Thymus (tissue), 11 donors: ENCODE measurements around the gene ARRB1. TPM values are rescaled to one million over a fixed set of nuclear protein-coding genes. Genes with fewer than 3 reads are reported as not detected.
"Not testable (repeated sequence)": the region's sequence is repeated elsewhere in the genome, so short reads cannot be mapped to it uniquely, and the experiment has no call there.

Source experiments
- DNase-seq, 9 donors: peaks; one replicate each; pipeline ENCODE4 v3.0.0-alpha.2; 2013; ENCODE audit warnings: low spot score in 9 of 9, low read depth in 6 of 9, missing footprints in 1 of 9
- H3K27ac ChIP-seq, 2 donors: one replicate each; pipeline ENCODE4 v1.5.1; 2013; ENCODE audit warnings: control low read depth in 1 of 2, low read depth in 1 of 2, low read length in 1 of 2, mild to moderate bottlenecking in 1 of 2, moderate library complexity in 1 of 2
- H3K27me3 ChIP-seq, 2 donors: one replicate each; pipeline ENCODE4 v1.5.1; 2013; ENCODE audit warnings: low read length in 1 of 2; ENCODE audit not compliant: control insufficient read depth in 2 of 2, insufficient read depth in 1 of 2
- H3K36me3 ChIP-seq, 2 donors: one replicate each; pipeline ENCODE4 v1.5.1; 2013; ENCODE audit warnings: low read length in 1 of 2, mild to moderate bottlenecking in 1 of 2, moderate library complexity in 1 of 2; ENCODE audit not compliant: control insufficient read depth in 2 of 2, insufficient read depth in 2 of 2
- H3K4me1 ChIP-seq, 2 donors: one replicate each; pipeline ENCODE4 v1.5.1; 2013; ENCODE audit warnings: low read length in 2 of 2; ENCODE audit not compliant: control insufficient read depth in 2 of 2, insufficient read depth in 2 of 2
- H3K4me3 ChIP-seq, 2 donors: one replicate each; pipeline ENCODE4 v1.5.1; 2013; ENCODE audit warnings: low read length in 2 of 2, control low read depth in 1 of 2, mild to moderate bottlenecking in 1 of 2
- H3K9me3 ChIP-seq, 2 donors: one replicate each; pipeline ENCODE4 v1.5.1; 2013; ENCODE audit warnings: low read length in 1 of 2, mild to moderate bottlenecking in 1 of 2; ENCODE audit not compliant: control insufficient read depth in 2 of 2, insufficient read depth in 1 of 2
- WGBS: extraction: QIAGEN DNeasy Blood & Tissue Kit; methylation state at CpG from one replicate; pipeline ENCODE4 v1.1.7; 2013; 5-methylcytosine and 5-hydroxymethylcytosine counted together
- polyA plus RNA-seq: library from polyadenylated mRNA; stranded (reverse); fragments of 200-250 nt; gene quantifications from one replicate; pipeline ENCODE4 v1.2.3, GENCODE V29; 2013
- total RNA-seq: library from RNA; stranded (reverse); fragments of 120-200 nt; gene quantifications from one replicate; pipeline ENCODE4 v1.2.4, GENCODE V29; 2013
- donor health status: healthy.

Gene ARRB1
- total and polyA plus RNA-seq, 2 donors, result 4.1 to 11.1 TPM

DNA sequence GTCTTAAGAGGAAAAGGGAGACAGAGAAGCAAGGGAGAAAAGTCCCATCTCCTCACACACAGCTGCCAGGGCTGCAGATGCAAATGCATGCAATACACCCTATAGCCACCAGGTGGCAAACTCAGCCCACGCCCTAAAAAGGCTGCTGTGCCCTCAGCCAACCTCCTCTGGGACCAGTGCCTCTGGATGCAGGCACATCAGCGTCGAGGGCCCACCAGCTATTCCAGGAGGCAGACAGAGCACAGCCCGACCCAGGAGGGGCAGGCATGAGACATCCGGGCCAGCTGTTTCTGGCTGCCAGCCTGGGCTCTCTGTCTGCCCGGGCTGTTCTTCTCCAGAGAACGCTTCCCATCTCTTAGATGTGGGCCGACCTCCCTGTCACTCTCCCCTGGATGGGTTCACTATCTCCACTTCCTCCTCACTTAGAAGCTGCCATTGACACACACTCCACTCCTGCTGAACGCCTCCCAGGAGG, 71.2 kb downstream of the ARRB1 start:
- Histone ChIP-seq H3K4me3 (no peak overlapping the region), H3K9me3 (peaks cover 0 to 2% of the 10 kb centered on the region in 2 donors), H3K4me1 (peaks cover 14 to 32% of the 10 kb centered on the region in 2 donors), H3K36me3 (peaks cover 0 to 9% of the 10 kb centered on the region in 2 donors), H3K27me3 (no peaks in the 10 kb centered on the region), H3K27ac (no peak overlapping the region)
- DNase-seq, result peak; percentile 46 to 87 (median 72)
- whole genome bisulfite sequencing, result 38% methylated on average over 9 of the region's 9 CpGs

DNA sequence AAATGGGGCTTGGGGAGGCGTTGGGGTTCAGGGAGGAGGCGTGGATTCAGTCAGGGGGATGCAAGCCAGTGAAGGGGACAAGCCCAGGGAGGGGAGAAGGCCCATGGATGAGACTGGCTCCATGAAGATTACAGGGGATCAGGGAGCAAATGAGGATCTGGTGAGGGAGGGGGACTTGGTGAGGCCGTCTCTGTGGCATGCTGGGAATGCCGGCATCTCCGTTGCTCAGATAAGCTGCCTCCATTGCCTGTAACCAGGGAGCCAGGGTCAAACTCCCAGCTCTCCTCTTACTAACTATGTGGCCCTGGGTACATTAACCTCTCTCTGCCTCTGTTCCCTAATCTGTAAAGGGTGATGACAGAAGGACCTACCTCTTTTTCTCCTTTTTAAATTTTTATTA, 72.2 kb downstream of the ARRB1 start:
- Histone ChIP-seq H3K4me3 (no peak overlapping the region), H3K9me3 (peaks cover 0 to 2% of the 10 kb centered on the region in 2 donors), H3K27me3 (no peaks in the 10 kb centered on the region), H3K36me3 (peaks cover 0 to 9% of the 10 kb centered on the region in 2 donors), H3K4me1 (peaks cover 16 to 35% of the 10 kb centered on the region in 2 donors), H3K27ac (no peak overlapping the region)
- WGBS, result 96% methylated on average over 5 of the region's 5 CpGs
- DNase-seq, result no peak

DNA sequence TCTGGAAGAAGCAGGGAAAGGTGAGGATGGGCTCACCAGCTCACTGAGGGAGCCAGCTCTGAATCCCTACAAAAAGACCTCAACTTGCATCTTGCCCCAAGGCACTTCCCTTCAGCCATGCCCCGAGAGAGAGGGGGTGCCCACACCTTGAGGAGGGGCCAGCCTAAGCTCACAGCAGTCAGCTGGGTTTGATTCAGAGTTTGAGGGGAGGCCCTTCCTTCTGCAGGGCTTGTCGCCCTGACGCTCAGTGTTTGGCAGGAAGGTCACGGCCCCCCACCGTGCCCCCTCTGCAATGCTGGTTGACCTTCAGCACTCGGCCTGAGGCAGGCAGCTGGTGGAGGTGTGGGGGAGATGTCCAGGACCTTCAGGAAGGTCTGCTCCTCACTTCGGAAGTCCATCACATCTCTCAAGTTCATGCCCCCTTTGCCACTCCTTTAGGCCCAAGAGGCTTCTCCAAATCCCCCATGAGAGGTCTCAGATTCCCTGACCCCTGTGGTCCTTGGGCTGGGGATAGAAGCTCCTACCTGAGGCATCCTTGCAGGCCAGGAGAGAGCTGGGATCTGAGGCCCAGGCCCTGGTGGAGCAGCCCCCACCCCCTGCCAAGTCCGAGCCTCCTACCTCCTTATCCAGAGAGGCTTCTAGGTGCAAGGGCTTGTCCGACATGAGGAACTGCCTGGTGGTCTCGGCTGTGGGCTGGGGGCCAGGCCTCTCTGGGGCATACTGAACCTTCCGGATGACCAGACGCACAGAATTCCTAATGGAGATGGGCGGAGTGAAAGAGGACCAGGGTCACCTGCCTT, 73.3 kb downstream of the ARRB1 start:
- Histone ChIP-seq H3K9me3 (peaks cover 0 to 2% of the 10 kb centered on the region in 2 donors), H3K27me3 (no peaks in the 10 kb centered on the region), H3K36me3 (peaks cover 0 to 13% of the 10 kb centered on the region in 2 donors), H3K4me3 (no peak overlapping the region), H3K27ac (no peak overlapping the region), H3K4me1 (peaks cover 16 to 35% of the 10 kb centered on the region in 2 donors)
- 90% methylated on average over 13 of the region's 13 CpGs for WGBS
- DNase-seq, result no peak

DNA sequence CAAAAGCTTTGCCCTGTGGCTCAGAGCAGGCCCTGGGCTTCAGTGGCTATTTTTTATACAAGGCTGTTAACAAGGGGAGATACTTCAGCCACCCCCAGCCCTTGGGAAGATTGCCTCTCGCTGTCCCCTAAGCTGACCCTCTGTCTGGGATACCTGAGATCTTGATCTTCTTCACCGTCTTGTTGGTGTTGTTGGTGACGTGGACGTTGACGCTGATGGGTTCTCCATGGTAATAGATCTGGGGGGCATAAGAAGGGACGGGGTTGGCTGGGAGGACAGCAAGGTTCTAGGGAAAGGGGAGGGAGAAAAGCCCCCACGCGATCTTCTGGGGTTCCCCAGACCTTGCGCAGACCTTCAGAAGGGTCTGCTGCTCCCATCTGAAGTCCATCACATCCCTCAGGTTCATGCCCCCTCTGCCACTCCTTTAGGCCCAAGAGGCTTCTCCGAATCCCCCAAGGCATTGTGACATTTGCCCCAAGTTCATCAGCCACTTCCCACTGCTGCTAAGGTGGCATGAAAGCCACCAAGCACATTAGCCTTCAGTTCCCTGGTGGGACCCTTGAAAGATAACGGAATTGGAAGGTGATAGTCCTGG, 74.2 kb downstream of the ARRB1 start:
- H3K4me1 ChIP-seq, result peaks cover 16 to 35% of the 10 kb centered on the region in 2 donors
- H3K36me3 ChIP-seq, result peaks cover 0 to 12% of the 10 kb centered on the region in 2 donors
- H3K27ac ChIP-seq, result peak overlapping the region; percentile 79 to 97
- no peak for DNase-seq
- WGBS, result 98% methylated on average over 11 of the region's 11 CpGs
- no peaks in the 10 kb centered on the region for H3K27me3 ChIP-seq
- no peak overlapping the region for H3K4me3 ChIP-seq
- peaks cover 0 to 2% of the 10 kb centered on the region in 2 donors for H3K9me3 ChIP-seq

DNA sequence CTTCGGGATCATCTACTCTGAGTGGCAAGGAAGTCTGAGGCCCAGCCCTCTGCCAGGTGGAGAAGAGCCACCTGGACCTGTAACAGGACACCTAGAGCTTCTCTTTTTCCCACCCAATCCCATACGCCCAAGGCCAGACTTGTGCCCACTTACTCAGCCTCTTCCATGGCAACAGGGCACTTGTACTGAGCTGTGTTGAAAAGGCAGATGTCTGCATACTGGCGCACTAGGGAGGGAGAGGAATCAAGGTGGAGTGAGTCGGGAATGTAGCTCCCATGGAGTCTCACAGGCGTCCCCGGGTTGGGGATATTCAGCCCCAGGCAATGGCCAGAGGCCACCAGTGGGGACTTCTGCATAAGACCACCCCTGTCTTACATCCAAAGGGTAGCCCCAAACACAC, 74.8 kb downstream of the ARRB1 start:
- H3K27ac ChIP-seq, result peak overlapping the region; percentile 79 to 97
- peaks cover 16 to 35% of the 10 kb centered on the region in 2 donors for H3K4me1 ChIP-seq
- WGBS, result 94% methylated on average over 6 of the region's 6 CpGs
- H3K36me3 ChIP-seq, result peaks cover 0 to 12% of the 10 kb centered on the region in 2 donors
- no peaks in the 10 kb centered on the region for H3K27me3 ChIP-seq
- no peak for DNase-seq
- no peak overlapping the region for H3K4me3 ChIP-seq
- peaks cover 0 to 2% of the 10 kb centered on the region in 2 donors for H3K9me3 ChIP-seq

DNA sequence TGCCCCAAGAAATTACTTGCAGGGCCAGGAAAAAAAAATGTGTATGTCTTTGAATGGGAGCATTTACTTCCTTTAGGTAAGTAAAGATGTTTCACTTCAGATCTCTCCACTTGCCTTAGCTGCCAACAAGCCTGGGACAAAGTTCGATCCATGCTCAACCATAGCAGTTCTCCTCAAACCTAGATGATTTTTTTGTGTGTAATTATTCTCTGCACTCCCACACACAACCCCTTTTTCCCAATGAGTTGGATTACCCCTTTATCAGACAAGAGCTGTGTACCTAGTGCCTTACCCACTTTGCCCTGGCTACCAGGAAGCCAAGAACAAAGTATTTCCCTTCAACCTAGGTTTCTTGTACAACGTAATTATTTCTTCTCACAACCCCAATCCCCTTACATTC, 75.3 kb downstream of the ARRB1 start:
- no peaks in the 10 kb centered on the region for H3K27me3 ChIP-seq
- DNase-seq, result peak in 1 of 9 donors; percentile 5
- 82% methylated on average over 2 of the region's 2 CpGs for WGBS
- peaks cover 0 to 2% of the 10 kb centered on the region in 2 donors for H3K9me3 ChIP-seq
- no peak overlapping the region for H3K4me3 ChIP-seq
- peaks cover 16 to 35% of the 10 kb centered on the region in 2 donors for H3K4me1 ChIP-seq
- H3K36me3 ChIP-seq, result peaks cover 0 to 14% of the 10 kb centered on the region in 2 donors
- peak overlapping the region; percentile 79 to 97 for H3K27ac ChIP-seq

DNA sequence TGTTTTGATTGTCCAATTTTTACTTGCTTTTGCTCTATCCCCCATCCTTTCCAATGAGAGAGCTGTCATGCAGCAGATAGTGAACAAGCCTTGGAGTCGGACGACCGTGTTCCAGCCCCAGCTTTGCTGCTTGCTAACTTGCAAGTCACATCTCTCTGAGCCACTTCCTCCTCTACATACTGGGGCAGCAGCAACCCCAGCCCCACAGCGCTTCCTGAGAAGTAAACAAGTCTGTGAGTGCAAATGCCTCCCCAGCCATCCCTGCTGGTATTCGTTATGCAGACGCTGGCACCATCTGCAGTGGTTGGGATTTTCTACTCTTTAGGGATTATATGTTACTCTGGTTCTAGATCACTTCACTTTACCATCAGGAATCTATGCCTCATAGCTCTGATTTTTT, 75.9 kb downstream of the ARRB1 start:
- peaks cover 16 to 35% of the 10 kb centered on the region in 2 donors for H3K4me1 ChIP-seq
- H3K4me3 ChIP-seq, result no peak overlapping the region
- peaks cover 0 to 2% of the 10 kb centered on the region in 2 donors for H3K9me3 ChIP-seq
- H3K27me3 ChIP-seq, result no peaks in the 10 kb centered on the region
- 7% methylated on average over 6 of the region's 6 CpGs for WGBS
- DNase-seq, result peak; percentile 50 to 93 (median 77)
- peak overlapping the region; percentile 67 to 97 for H3K27ac ChIP-seq
- peaks cover 0 to 14% of the 10 kb centered on the region in 2 donors for H3K36me3 ChIP-seq

DNA sequence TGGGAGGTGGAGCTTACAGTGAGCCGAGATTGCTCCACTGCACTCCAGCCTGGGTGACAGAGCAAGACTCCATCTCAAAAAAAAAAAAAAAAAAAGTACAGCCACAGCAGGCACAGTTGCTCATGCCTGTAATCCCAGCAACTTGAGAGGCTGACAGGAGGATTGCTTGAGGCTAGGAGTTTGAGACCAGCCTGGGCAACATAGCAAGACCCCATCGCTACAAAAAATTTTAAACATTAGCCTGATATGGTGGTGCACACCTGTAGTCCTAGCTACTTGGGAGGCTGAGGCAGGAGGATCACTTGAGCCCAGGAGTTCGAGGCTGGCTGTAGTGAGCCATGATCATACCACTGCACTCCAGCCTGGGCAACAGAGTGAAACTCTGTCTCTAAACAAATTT, 76.7 kb downstream of the ARRB1 start:
- WGBS, result 98% methylated on average over 3 of the region's 3 CpGs
- H3K4me3 ChIP-seq, DNase-seq, H3K27me3 ChIP-seq, H3K9me3 ChIP-seq: not testable (repeated sequence)
- H3K27ac ChIP-seq, result peak overlapping the region in 1 of 2 donors; percentile 97
- H3K4me1 ChIP-seq, result peaks cover 16 to 28% of the 10 kb centered on the region in 2 donors
- peaks cover 0 to 14% of the 10 kb centered on the region in 2 donors for H3K36me3 ChIP-seq
